Mesodermal cell (in vitro differentiated cells): ENCODE results near the gene CCDC188.

Source experiments
- H3K27ac ChIP-seq: 2 replicates; pipeline ENCODE4 v1.7.0; 2013; ENCODE audit warnings: mild to moderate bottlenecking, low read depth, low read length, moderate library complexity; ENCODE audit not compliant: severe bottlenecking
- H3K36me3 ChIP-seq: 2 replicates; pipeline ENCODE4 v1.7.1; 2013; ENCODE audit warnings: mild to moderate bottlenecking, low read length, moderate library complexity; ENCODE audit not compliant: control insufficient read depth, insufficient read depth
- H3K4me1 ChIP-seq: one replicate; pipeline ENCODE4 v1.7.1; 2013; ENCODE audit warnings: mild to moderate bottlenecking, low read length; ENCODE audit not compliant: insufficient read depth, control insufficient read depth, poor library complexity, severe bottlenecking
- H3K4me3 ChIP-seq: 2 replicates; pipeline ENCODE4 v1.7.0; 2013; ENCODE audit warnings: low read length, control low read depth, mild to moderate bottlenecking; ENCODE audit not compliant: insufficient read depth, poor library complexity, severe bottlenecking; ENCODE audit errors: extremely low read depth
- H3K9me3 ChIP-seq: 2 replicates; pipeline ENCODE4 v1.7.1; 2013; ENCODE audit warnings: mild to moderate bottlenecking, low read length, moderate library complexity; ENCODE audit not compliant: control insufficient read depth
- WGBS, 2 experiments: methylation state at CpG; one replicate each; pipeline ENCODE4 v1.1.5; 2013; ENCODE audit warnings: missing lambda C conversion rate in 2 of 2; ENCODE audit not compliant: insufficient coverage in 2 of 2; 5-methylcytosine and 5-hydroxymethylcytosine counted together

CCDC188 gene

GRCh38 chr22:20131859-20132685 lies 18.8 kb downstream of the CCDC188 start:
- Histone ChIP-seq H3K27ac (no peak overlapping the region), H3K4me1 (peaks cover 7% of the 10 kb centered on the region), H3K36me3 (peaks cover 16% of the 10 kb centered on the region), H3K9me3 (no peaks in the 10 kb centered on the region), H3K4me3 (peak overlapping the region; percentile 68)
- 7 to 8% methylated on average over 27 to 53 of the region's 72 CpGs for WGBS, 2 experiments

- H3K4me1 ChIP-seq: peaks cover 7% of the 10 kb centered on the region
- 0% methylated on average over 7 to 10 of the region's 43 CpGs for WGBS, 2 experiments
- peak within 1 kb of the TSS; percentile 68 for H3K4me3 ChIP-seq
- H3K27ac ChIP-seq: peak within 1 kb of the TSS; percentile 62
- H3K36me3 ChIP-seq: peaks cover 21% of the 10 kb centered on the region
- H3K9me3 ChIP-seq: no peaks in the 10 kb centered on the region
Observed at GRCh38 chr22:20131597-20131858, 19.3 kb downstream of the CCDC188 start, which contains the start of gene ZDHHC8. TSS of gene ZDHHC8 (plus strand) at chr22:20131804. CDS start at chr22:20131948, 144 bp downstream.

- Histone ChIP-seq H3K4me1 (peaks cover 7% of the 10 kb centered on the region), H3K27ac (peak overlapping the region; percentile 62), H3K36me3 (peaks cover 27% of the 10 kb centered on the region), H3K4me3 (peak overlapping the region; percentile 58), H3K9me3 (no peaks in the 10 kb centered on the region)
- WGBS, 2 experiments: 6 to 7% methylated on average over 44 to 59 of the region's 70 CpGs
Observed at GRCh38 chr22:20130731-20131596, 19.9 kb downstream of the CCDC188 start.

- H3K4me1 ChIP-seq: peaks cover 7% of the 10 kb centered on the region
- H3K4me3 ChIP-seq: peak overlapping the region; percentile 58
- H3K9me3 ChIP-seq: no peaks in the 10 kb centered on the region
- peaks cover 33% of the 10 kb centered on the region for H3K36me3 ChIP-seq
- no peak overlapping the region for H3K27ac ChIP-seq
- 92 to 100% methylated on average over 2 to 3 of the region's 3 CpGs for WGBS, 2 experiments
Observed at GRCh38 chr22:20130319-20130718, 20.5 kb downstream of the CCDC188 start.

- 93 to 100% methylated on average over 1 to 2 of the region's 3 CpGs for WGBS, 2 experiments
- H3K4me3 ChIP-seq: no peak overlapping the region
- peaks cover 7% of the 10 kb centered on the region for H3K4me1 ChIP-seq
- peaks cover 40% of the 10 kb centered on the region for H3K36me3 ChIP-seq
- no peaks in the 10 kb centered on the region for H3K9me3 ChIP-seq
- no peak overlapping the region for H3K27ac ChIP-seq
Observed at GRCh38 chr22:20129747-20130014, 21.2 kb downstream of the CCDC188 start.

- Histone ChIP-seq H3K9me3 (no peaks in the 10 kb centered on the region), H3K4me1 (peaks cover 7% of the 10 kb centered on the region), H3K36me3 (peaks cover 45% of the 10 kb centered on the region), H3K27ac (no peak overlapping the region), H3K4me3 (no peak overlapping the region)
- WGBS, 2 experiments: 66 to 72% methylated on average over 13 to 17 of the region's 18 CpGs
Observed at GRCh38 chr22:20128902-20129746, 21.7 kb downstream of the CCDC188 start.

GRCh38 chr22:20128619-20128901 lies 22.3 kb downstream of the CCDC188 start:
- Histone ChIP-seq H3K27ac (no peak overlapping the region), H3K36me3 (peaks cover 51% of the 10 kb centered on the region), H3K4me3 (no peak overlapping the region), H3K4me1 (peaks cover 7% of the 10 kb centered on the region), H3K9me3 (no peaks in the 10 kb centered on the region)
- 82 to 100% methylated on average over 2 of the region's 2 CpGs for WGBS, 2 experiments

- Histone ChIP-seq H3K36me3 (peaks cover 54% of the 10 kb centered on the region), H3K4me3 (no peak overlapping the region)
Observed at GRCh38 chr22:20127869-20128618, 22.8 kb downstream of the CCDC188 start.

GRCh38 chr22:20127318-20127868 lies 23.5 kb downstream of the CCDC188 start:
- no peaks in the 10 kb centered on the region for H3K9me3 ChIP-seq
- WGBS, 2 experiments: 92% methylated on average over 14 of the region's 15 CpGs
- H3K27ac ChIP-seq: no peak overlapping the region
- H3K4me3 ChIP-seq: no peak overlapping the region
- peaks cover 61% of the 10 kb centered on the region for H3K36me3 ChIP-seq
- H3K4me1 ChIP-seq: no peaks in the 10 kb centered on the region

More at GRCh38 chr22:20127869-20128618, 22.8 kb downstream of the CCDC188 start:
- Histone ChIP-seq H3K4me1 (peaks cover 5% of the 10 kb centered on the region), H3K27ac (no peak overlapping the region), H3K9me3 (no peaks in the 10 kb centered on the region)
- 91 to 92% methylated on average over 15 to 17 of the region's 17 CpGs for WGBS, 2 experiments
